ENCODE measurements around the gene KRT7.

- TF ChIP-seq POLR2A (IDR thresholded peaks at IDR 0.05; ENCODE audit: low read depth, low read length) (no peak), POLR2AphosphoS5 (IDR thresholded peaks at IDR 0.05; ENCODE audit: low read depth, low read length) (no peak), TAF1 (IDR thresholded peaks at IDR 0.05; ENCODE audit: low read depth, low read length) (no peak), PAX5 (IDR thresholded peaks at IDR 0.05; ENCODE audit: insufficient read depth, low read length, severe bottlenecking) (no peak)
Observed at GRCh38 chr12:52232203-52232673, 805 bp upstream of the KRT7 start.
